Activated CD8-positive, alpha-beta memory T cell treated with anti-CD3 and anti-CD28 coated beads, Interleukin-2, amount 50 U/mL, for 24 hours (primary cell): ENCODE results near the gene TBC1D19.
A peak's percentile ranks its signal among the peaks of the same experiment; 100 is the strongest.
"Not testable (repeated sequence)": the region's sequence is repeated elsewhere in the genome, so short reads cannot be mapped to it uniquely, and the experiment has no call there.

Experiments used
- DNase-seq: peaks from one replicate; pipeline ENCODE4 v3.0.0-alpha.2; 2020; ENCODE audit errors: extremely low read depth

The TBC1D19 gene

GRCh38 chr4:26583865-26584652 lies at the start of gene TBC1D19:
Gene TBC1D19, plus strand, starts transcription at chr4:26584084. Its CDS starts 110 bp downstream, at chr4:26584194.
- DNase-seq: peak; percentile 79

- no peak for DNase-seq
Measured at GRCh38 chr4:26542991-26543390, 40.9 kb upstream of the TBC1D19 start.

GRCh38 chr4:26544421-26544820 lies 39.5 kb upstream of the TBC1D19 start:
- DNase-seq: no peak

GRCh38 chr4:26548379-26548778 lies 35.5 kb upstream of the TBC1D19 start:
- not testable (repeated sequence) for DNase-seq

GRCh38 chr4:26557164-26557563 lies 26.7 kb upstream of the TBC1D19 start:
- no peak for DNase-seq

- no peak for DNase-seq
Measured at GRCh38 chr4:26558166-26558895, 25.6 kb upstream of the TBC1D19 start.

- DNase-seq: no peak
Measured at GRCh38 chr4:26566133-26566532, 17.8 kb upstream of the TBC1D19 start.

- DNase-seq: no peak
Measured at GRCh38 chr4:26568446-26568994, 15.4 kb upstream of the TBC1D19 start.

GRCh38 chr4:26570596-26570995 lies 13.3 kb upstream of the TBC1D19 start:
- no peak for DNase-seq

GRCh38 chr4:26573389-26573794 lies 10.5 kb upstream of the TBC1D19 start:
- DNase-seq: no peak

- DNase-seq: no peak
Measured at GRCh38 chr4:26574563-26574962, 9.3 kb upstream of the TBC1D19 start.

- no peak for DNase-seq
Measured at GRCh38 chr4:26576231-26576739, 7.6 kb upstream of the TBC1D19 start.

GRCh38 chr4:26577066-26577465 lies 6.8 kb upstream of the TBC1D19 start:
- no peak for DNase-seq

- DNase-seq: no peak
Measured at GRCh38 chr4:26579169-26579568, 4.7 kb upstream of the TBC1D19 start.

- DNase-seq: not testable (repeated sequence)
Measured at GRCh38 chr4:26581341-26581740, 2.5 kb upstream of the TBC1D19 start.

GRCh38 chr4:26583538-26583864 lies 383 bp upstream of the TBC1D19 start:
- DNase-seq: no peak

GRCh38 chr4:26584725-26585124 lies 841 bp downstream of the TBC1D19 start:
- DNase-seq: no peak

GRCh38 chr4:26589705-26590104 lies 5.8 kb downstream of the TBC1D19 start:
- DNase-seq: no peak

- no peak for DNase-seq
Measured at GRCh38 chr4:26590639-26591038, 6.8 kb downstream of the TBC1D19 start.

- DNase-seq: not testable (repeated sequence)
Measured at GRCh38 chr4:26593557-26593956, 9.7 kb downstream of the TBC1D19 start.

GRCh38 chr4:26594371-26594770 lies 10.5 kb downstream of the TBC1D19 start:
- no peak for DNase-seq

- no peak for DNase-seq
Measured at GRCh38 chr4:26594778-26595177, 10.9 kb downstream of the TBC1D19 start.

- no peak for DNase-seq
Measured at GRCh38 chr4:26596843-26597242, 13.0 kb downstream of the TBC1D19 start.
